SKM-1 (cell line): ENCODE measurements around the gene HOXB9.

Source experiments
- DNase-seq: peaks from one replicate; lab custom pipeline; 2025; ENCODE audit not compliant: unreplicated experiment; lab: John Stamatoyannopoulos, UW

The HOXB9 gene

GRCh38 chr17:48626245-48627117 is at the start of gene HOXB9:
TSS of gene HOXB9 (minus strand) at chr17:48626358. CDS start at chr17:48626269, 89 bp downstream.
- no peak for DNase-seq

GRCh38 chr17:48672340-48672739 is 46.2 kb upstream of the HOXB9 start:
- DNase-seq = no peak

- DNase-seq = peak; percentile 23
Observed at GRCh38 chr17:48671697-48672171, 45.6 kb upstream of the HOXB9 start.

GRCh38 chr17:48663134-48663924 is 37.2 kb upstream of the HOXB9 start:
- no peak for DNase-seq

- no peak for DNase-seq
Observed at GRCh38 chr17:48655913-48656312, 29.8 kb upstream of the HOXB9 start.

- no peak for DNase-seq
Observed at GRCh38 chr17:48649741-48650140, 23.6 kb upstream of the HOXB9 start.

GRCh38 chr17:48647963-48648245 is 21.7 kb upstream of the HOXB9 start:
- DNase-seq = no peak

GRCh38 chr17:48647103-48647962 is 21.2 kb upstream of the HOXB9 start:
- no peak for DNase-seq

- no peak for DNase-seq
Observed at GRCh38 chr17:48646183-48647102, 20.3 kb upstream of the HOXB9 start.

GRCh38 chr17:48645639-48646182 is 19.6 kb upstream of the HOXB9 start:
- no peak for DNase-seq

- no peak for DNase-seq
Observed at GRCh38 chr17:48644910-48645557, 18.9 kb upstream of the HOXB9 start.

GRCh38 chr17:48644159-48644558 is 18.0 kb upstream of the HOXB9 start:
- DNase-seq = no peak

- DNase-seq = no peak
Observed at GRCh38 chr17:48643697-48644012, 17.5 kb upstream of the HOXB9 start.

GRCh38 chr17:48642843-48643696 is 16.9 kb upstream of the HOXB9 start:
- no peak for DNase-seq

- DNase-seq = no peak
Observed at GRCh38 chr17:48642059-48642842, 16.1 kb upstream of the HOXB9 start.

- DNase-seq = no peak
Observed at GRCh38 chr17:48641541-48642058, 15.4 kb upstream of the HOXB9 start.

- DNase-seq = no peak
Observed at GRCh38 chr17:48640858-48641180, 14.7 kb upstream of the HOXB9 start.
